Skin of body (tissue), 2 donors: ENCODE results near the gene SLC35B3. TPM values are rescaled to one million over a fixed set of nuclear protein-coding genes. Genes with fewer than 3 reads are reported as not detected.
"Not testable (repeated sequence)": the region's sequence is repeated elsewhere in the genome, so short reads cannot be mapped to it uniquely, and the experiment has no call there.

Source experiments
- DNase-seq: peaks from one replicate; lab custom pipeline; 2025; lab: John Stamatoyannopoulos, UW
- total RNA-seq: library from RNA; depleted of rRNA; stranded (reverse); fragments of >200 nt; gene quantifications from one replicate; pipeline ENCODE4 v1.2.3, GENCODE V29; 2014

The SLC35B3 gene
- 18.9 TPM for total RNA-seq

- DNase-seq = peak; percentile 93
Observed at GRCh38 chr6:8435093-8435844, at the start of gene SLC35B3. SLC35B3 (minus strand) TSS chr6:8435545.

GRCh38 chr6:8483650-8484049 lies 48.3 kb upstream of the SLC35B3 start:
- no peak for DNase-seq

GRCh38 chr6:8481727-8482126 lies 46.4 kb upstream of the SLC35B3 start:
- no peak for DNase-seq

GRCh38 chr6:8478418-8478817 lies 43.1 kb upstream of the SLC35B3 start:
- DNase-seq = no peak

- no peak for DNase-seq
Observed at GRCh38 chr6:8476656-8477055, 41.3 kb upstream of the SLC35B3 start.

- DNase-seq = no peak
Observed at GRCh38 chr6:8468552-8469356, 33.4 kb upstream of the SLC35B3 start.

GRCh38 chr6:8462694-8463093 lies 27.3 kb upstream of the SLC35B3 start:
- DNase-seq = no peak

GRCh38 chr6:8462169-8462568 lies 26.8 kb upstream of the SLC35B3 start:
- no peak for DNase-seq

GRCh38 chr6:8446391-8446790 lies 11.0 kb upstream of the SLC35B3 start:
- no peak for DNase-seq

- not testable (repeated sequence) for DNase-seq
Observed at GRCh38 chr6:8445930-8446329, 10.6 kb upstream of the SLC35B3 start.

GRCh38 chr6:8442150-8442549 lies 6.8 kb upstream of the SLC35B3 start:
- no peak for DNase-seq

- DNase-seq = no peak
Observed at GRCh38 chr6:8441452-8441851, 6.1 kb upstream of the SLC35B3 start.

- DNase-seq = no peak
Observed at GRCh38 chr6:8439601-8440268, 4.4 kb upstream of the SLC35B3 start.

GRCh38 chr6:8437813-8438212 lies 2.5 kb upstream of the SLC35B3 start:
- no peak for DNase-seq

- DNase-seq = no peak
Observed at GRCh38 chr6:8436966-8437365, 1.6 kb upstream of the SLC35B3 start.

GRCh38 chr6:8435845-8436168 lies 462 bp upstream of the SLC35B3 start:
- peak; percentile 12 for DNase-seq

- peak; percentile 23 for DNase-seq
Observed at GRCh38 chr6:8434727-8435092, 635 bp downstream of the SLC35B3 start.

GRCh38 chr6:8432614-8433013 lies 2.7 kb downstream of the SLC35B3 start:
- DNase-seq = no peak

GRCh38 chr6:8429821-8430220 lies 5.5 kb downstream of the SLC35B3 start:
- no peak for DNase-seq

- not testable (repeated sequence) for DNase-seq
Observed at GRCh38 chr6:8426544-8426943, 8.8 kb downstream of the SLC35B3 start.

- DNase-seq = no peak
Observed at GRCh38 chr6:8420031-8420588, 15.2 kb downstream of the SLC35B3 start.

GRCh38 chr6:8415913-8416312 lies 19.4 kb downstream of the SLC35B3 start:
- no peak for DNase-seq
